GF-D8 (cell line): ENCODE data around the gene WIPF2.

Experiments used
- DNase-seq: peaks from one replicate; lab custom pipeline; 2025; lab: John Stamatoyannopoulos, UW

Gene WIPF2

DNA sequence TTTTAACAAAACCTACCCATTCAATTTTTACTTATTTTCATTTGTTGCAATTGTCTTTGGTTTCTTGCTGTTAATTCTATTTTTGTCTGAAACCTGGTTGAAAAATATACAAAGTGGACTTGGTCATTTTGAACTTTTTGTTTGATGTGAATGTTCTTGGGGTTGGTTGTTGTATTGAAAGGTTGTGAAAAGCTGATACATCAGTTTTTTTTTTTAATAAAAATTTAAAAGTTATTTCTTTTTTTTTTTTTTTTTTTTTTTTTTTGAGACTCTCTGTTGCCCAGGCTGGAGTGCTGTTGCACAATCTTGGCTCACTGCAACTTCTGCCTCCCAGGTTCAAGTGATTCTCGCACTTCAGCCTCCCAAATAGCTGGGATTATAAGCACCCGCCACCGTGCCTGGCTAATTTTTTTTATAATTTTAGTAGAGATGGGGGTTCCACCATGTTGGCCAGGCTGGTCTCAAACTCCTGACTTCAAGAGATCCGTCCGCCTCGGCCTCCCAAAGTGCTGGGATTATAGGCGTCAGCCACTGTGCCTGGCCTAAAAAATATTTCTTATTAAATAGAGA is 28.9 kb downstream of the WIPF2 start:
- DNase-seq, result no peak

DNA sequence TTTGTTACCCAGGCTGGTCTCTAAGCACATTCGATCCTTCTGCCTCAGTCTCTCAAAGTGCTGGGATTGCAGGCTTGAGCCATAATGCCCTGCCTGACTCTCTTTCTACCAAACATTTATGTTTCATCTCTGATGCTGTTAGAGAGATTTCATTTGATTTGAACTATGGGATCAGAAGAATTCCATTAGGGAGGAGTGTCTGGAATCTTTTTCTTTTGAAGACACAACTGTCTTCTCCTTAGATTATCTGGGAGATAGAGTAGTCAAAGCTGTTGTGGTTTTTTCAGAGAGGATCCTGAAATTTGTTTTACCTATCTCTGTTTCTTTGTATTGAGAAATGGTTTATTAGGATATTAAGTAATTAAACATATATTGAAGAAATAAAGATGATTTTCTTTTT is 29.4 kb downstream of the WIPF2 start:
- DNase-seq, result no peak

DNA sequence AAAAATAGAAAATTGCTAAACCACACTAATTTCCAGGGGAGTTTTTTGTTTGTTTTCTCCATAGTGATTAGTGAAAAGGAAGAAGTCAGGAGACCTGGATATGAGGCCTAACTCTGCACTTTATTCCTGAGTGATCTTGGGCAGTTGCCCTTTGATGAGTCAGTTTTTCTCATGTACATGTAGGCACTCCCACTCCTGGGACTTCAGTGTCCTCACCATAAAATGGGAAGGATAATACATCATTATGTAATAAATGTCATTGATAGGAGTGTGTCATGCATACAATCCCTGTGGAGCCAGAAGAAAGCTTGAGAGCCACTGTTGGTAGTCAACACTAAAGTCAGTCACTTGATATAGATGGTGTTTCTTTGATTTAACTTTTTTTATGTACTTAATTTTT is 32.5 kb downstream of the WIPF2 start:
- no peak for DNase-seq

DNA sequence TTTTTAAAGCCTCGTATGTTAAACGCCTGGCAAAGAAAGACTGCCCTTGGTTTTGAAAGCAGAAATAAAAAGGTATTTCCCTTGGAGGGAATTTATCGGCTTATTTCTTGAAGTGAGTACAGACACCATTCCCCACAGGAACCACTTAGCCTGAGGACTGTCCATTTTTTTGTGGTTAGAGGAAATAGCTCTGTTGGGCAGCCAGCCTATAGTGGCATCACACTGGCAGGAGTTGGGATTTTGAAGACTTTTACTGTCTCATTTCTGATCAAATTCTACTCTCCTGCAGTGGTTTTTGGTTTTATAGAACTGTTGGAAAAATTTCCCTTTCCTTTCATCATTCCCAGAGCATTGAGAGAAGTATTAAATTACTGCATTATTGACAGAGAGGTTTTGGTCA is 34.5 kb downstream of the WIPF2 start:
- no peak for DNase-seq

DNA sequence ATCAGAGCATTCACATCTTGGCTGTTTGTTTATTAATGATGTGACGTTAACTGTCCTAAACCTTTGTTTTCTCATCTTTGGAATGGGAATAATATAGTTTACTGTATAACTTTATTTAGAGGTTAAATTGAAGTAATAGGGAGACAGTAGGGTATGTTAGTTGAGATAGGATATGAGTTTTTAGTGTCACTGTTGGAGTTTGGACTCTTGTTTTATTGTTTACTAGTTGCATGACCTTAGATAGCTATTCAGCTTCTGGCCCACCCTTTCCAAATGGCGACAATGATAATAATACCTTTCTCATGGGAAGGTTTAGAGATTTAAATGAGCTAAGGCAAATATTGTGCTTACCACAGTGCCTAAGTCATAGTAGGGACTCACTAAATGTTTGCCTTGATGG is 40.4 kb downstream of the WIPF2 start:
- DNase-seq, result no peak

DNA sequence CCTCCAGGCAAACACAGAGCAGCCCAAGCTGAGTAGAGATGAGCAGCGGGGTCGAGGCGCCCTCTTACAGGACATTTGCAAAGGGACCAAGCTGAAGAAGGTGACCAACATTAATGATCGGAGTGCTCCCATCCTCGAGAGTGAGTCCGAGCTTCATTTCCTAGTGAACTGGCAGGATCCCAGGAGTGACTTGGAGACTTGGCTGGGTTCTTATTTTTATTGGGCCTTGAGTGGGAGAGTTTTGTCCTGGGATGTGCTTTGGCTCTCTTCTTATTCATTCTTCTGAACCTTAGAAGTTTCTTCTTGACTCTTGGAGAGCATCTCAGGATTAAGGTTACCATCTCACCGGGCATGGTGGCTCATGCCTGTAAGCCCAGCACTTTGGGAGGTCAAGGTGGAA is 41.4 kb downstream of the WIPF2 start:
- no peak for DNase-seq

DNA sequence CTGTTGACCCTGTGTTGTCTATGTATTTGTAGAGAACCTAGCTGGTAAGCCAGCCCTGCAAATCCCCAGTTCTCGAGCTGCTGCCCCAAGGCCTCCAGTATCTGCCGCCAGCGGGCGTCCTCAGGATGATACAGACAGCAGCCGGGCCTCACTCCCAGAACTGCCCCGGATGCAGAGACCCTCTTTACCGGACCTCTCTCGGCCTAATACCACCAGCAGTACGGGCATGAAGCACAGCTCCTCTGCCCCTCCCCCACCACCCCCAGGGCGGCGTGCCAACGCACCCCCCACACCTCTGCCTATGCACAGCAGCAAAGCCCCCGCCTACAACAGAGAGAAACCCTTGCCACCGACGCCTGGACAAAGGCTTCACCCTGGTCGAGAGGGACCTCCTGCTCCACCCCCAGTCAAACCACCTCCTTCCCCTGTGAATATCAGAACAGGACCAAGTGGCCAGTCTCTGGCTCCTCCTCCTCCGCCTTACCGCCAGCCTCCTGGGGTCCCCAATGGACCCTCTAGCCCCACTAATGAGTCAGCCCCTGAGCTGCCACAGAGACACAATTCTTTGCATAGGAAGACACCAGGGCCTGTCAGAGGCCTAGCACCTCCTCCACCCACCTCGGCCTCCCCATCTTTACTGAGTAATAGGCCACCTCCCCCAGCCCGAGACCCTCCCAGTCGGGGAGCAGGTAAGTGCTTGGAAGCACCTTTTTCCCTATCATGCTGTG is 45.5 kb downstream of the WIPF2 start:
- DNase-seq, result no peak

DNA sequence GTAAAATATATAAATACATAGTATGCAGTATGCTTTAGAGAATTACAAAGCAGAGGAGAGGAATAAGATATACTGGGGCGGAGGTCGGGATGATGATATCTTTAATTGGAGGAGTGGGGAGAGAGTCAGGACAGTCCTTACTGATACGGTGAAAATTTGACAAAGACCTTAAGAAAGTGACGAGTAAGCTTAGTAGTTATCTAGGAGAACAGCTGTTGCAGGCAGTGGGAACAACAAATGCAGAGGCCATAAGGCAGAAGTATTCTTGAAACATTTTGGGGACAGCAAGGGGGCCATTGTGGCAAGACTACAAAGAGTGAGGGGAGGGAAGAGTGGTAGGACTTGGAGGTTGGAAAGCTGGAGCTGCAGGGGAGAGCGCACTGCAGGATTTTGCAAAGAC is 46.2 kb downstream of the WIPF2 start:
- no peak for DNase-seq

DNA sequence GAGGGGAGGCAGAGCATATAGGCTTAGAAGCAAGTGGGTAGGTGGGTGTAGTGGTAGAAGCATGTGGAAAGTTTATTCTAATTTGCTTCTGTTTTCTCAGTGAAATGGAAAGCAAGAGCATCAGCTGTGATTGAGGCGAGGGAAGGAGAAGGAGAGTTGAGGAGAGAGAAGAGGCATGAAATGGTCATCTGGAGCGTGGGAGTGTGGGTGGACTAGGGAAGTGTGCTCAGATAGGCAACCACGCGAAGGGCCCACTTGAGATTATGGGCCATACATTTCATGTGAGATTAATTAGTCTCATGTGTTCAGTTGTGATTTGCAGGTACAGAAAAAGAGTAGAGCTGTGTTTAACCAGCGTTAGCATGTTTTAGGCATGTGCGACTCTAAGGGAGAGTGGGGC is 47.8 kb downstream of the WIPF2 start:
- no peak for DNase-seq

DNA sequence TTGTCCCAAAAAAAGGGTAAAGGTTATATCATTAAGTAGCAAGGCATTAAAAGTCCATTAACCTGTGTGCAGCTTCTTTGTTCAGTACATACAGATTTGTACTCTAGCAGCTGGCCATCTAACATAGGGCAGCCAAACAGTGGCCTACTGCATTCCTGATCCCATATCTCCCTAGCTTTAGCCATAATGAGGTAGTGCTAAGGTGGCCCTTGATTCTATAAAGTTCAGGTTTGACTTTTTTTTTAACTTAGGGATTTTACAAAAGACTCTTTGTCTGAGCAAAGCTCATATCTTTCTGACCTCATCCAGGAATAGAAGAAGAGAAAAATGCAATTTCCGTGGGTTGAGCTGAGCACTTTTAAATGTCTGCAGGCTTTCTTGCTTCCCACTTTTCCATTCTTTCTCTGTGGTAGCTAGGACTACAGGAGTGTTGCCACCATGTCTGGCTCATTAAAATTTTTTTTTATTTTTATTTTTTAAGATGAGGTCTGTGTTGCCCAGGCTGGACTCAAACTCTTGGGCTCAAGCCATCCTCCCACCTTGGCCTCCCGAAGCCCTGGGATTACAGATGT is 49.1 kb downstream of the WIPF2 start:
- DNase-seq, result no peak

DNA sequence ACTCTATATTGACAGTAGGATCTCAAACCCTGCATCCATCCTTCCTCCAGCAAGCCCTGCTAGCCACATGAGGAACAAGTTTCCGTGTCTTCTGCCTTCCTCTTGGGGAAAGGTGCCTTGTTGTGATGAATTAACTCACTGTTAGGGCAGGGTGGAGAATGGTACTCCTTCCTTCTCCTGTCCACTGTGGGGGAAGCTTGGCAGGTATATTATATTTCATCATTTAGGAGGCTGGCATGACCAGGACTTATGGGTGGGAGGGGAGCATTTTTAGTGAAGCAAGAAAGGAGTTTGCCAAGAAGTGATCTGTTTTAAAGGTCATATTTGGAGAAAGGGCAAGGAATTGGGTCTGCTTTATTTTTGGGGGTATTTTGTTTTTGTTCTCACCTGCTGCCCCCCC is 59.3 kb downstream of the WIPF2 start:
- DNase-seq, result no peak

DNA sequence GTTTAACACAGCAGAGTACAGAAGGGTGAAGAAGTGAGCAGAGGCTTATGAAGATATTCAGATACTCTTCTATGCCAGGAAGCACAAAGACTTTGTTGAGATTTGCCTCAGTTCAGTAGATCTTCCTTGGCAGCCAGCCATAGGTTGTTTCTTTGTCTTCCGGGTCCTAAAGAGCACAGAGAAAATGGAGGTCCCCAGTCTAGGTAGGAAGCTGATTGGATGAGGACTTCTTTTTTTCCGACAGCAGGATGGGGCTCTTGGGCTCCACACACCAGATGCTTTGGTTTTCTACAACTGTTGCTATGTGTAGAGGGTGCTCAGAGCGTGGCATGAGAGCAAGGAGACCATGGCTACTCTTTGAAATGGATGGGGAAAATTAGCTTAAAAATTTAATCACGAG is 60.3 kb downstream of the WIPF2 start:
- DNase-seq, result no peak

DNA sequence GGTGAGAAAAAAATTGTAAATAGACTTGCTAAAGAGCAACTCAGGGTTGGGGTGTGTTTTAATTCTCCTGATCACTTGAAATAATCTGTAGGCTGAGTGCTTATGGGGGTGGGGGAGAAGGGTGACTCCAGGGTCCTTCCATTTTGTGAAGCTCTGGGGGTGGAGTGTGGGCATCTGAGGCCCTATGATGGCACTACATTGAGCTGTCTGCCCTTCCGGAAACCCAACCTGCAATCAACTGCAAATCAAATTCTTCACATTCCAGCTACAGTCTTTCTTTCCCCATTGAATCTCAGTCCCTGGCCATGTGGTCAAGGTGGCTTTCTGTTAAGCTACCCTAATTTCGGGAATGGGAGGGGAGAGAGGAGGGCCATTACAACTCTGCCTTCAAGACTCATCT is 62.6 kb downstream of the WIPF2 start:
- DNase-seq, result no peak

DNA sequence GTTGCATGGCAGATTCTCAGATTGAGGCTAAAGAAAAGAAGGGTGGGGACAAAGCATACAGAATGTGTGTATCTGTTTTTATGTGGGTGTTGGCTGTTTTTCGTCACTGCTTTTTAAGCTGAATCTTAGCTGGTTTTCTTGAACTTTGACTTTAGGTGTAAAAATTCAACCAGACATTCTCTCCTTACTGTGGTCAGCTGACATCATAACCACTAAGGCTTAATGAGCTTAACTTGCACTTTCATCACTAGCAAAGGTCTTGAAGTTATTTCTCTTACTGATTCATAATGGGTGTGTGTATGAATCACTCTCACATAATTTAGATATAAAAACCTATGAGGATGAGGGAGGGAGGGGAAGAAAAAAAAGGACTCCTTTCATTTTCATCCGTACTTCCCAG is 64.6 kb downstream of the WIPF2 start:
- no peak for DNase-seq

DNA sequence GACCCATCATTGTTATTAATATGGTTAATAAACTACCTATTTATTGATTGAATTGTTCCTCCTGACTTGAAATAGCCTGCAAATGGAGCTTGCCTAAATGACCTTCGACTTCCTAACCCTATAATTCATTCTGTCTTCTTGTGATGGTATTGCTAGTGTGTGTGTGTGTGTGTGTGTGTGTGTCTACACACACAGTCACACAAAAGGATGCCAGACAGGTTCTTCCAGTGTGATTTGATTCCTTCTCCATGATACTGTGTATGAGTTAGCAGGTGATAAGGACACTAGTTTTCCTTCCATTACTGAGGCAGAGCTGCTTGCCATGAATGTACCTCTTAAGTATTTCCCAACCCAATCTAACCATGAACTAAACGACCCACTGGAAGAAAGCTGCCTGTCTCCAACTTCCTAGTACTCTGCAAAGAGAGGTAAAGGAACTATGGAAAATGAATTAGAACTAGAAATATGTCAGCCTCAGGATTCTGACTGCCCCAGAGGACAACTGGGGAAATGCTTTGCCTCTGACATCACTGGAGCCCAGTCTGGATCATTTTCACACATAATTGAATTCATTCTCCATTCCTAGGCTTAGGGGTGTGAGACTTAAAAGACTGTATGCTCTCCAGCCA is 65.1 kb downstream of the WIPF2 start:
- DNase-seq, result no peak

DNA sequence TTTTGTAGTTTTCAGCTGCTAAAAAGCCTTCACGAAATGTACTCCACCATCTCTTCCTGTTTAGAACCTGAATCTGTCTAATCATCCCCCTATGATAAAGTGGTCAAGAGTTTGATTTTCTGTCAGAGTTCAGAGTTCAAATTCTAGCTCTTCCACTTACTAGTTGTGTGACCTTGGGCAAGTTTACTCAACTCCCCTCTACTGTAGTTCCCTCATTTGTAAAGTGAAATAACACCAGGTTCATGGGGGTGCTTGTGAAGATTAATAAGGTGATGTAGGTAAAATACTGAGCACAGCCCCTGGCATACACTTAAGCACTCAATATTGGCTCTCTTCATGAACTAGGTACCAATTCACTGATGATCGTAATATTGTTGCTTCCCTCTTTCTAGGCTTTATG is 67.4 kb downstream of the WIPF2 start:
- no peak for DNase-seq

DNA sequence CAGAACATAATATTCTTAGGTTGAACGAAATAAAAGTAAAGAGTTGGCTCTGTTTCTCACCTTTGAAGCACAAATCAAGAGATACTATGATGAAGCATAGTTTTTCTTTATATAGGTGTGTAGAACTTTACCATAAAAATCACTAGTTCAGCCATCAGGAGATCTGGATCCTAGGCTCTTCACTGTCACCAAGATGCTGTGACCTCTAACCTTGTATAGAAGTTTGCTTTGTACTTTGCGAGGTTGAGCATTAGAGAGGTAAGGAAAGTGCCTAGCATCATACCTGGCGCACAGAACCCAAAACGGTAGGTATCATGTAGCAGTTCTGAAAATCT is 68.0 kb downstream of the WIPF2 start:
- no peak for DNase-seq

DNA sequence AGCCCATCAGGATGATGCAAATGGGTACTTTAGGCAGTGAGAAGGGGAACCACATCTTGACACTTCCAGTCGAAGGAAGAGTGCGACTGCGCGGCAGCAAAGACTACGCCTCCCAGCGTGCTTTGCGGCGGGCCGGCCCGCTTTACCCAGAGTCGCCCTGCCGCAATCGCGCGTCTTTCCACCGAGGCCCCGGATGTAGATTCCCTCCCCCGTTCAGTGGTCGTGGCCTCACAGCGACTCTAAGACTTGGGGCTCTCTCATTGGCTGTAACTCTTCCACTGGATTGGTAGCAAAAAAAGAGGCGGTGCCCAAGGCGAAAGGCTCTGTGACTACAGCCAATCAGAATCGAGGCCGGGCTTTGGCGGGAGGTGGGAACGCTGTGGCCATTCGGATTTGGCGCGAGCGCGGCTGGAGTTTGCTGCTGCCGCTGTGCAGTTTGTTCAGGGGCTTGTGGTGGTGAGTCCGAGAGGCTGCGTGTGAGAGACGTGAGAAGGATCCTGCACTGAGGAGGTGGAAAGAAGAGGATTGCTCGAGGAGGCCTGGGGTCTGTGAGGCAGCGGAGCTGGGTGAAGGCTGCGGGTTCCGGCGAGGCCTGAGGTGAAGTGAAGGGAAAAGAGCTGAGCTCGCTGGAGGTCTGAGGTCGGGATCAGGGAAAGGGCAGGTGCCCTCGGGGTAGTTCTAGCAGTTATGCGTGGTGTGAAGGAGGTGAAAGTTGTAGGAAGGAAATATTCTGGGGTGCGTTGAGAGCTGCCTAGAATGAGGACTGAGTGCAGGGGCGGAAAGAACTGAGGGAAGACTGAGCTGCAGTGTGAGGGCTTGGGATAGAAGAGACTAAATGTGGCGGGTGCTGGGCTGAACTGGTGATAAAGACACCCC is 68.6 kb downstream of the WIPF2 start, which contains the start of gene CDC6:
TSS of gene CDC6 (plus strand) at position 386 of the 876 bp plus-strand sequence. CDS start 1,542 bp downstream, outside the sequence.
- DNase-seq, result peak; percentile 98

DNA sequence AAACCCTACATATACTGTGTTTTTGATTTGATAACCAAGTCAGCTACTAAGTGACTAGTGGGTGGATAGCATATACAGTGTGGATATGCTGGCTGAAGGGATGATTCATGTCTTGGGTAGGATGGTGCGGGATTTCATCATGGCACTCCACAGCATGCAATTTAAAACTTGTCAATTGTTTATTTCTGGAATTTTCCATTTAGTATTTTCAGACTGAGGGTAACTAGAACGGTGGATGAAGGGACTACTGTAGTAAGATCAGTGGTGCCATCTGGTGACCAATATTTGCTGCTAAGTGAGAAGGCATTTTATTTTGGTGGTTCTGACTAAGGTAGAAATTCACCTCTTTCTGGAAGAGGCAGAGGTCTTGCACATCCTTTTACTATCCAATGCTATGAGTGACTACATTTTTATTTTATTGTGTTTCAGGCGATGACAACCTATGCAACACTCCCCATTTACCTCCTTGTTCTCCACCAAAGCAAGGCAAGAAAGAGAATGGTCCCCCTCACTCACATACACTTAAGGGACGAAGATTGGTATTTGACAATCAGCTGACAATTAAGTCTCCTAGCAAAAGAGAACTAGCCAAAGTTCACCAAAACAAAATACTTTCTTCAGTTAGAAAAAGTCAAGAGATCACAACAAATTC is 71.7 kb downstream of the WIPF2 start:
- DNase-seq, result peak; percentile 38

DNA sequence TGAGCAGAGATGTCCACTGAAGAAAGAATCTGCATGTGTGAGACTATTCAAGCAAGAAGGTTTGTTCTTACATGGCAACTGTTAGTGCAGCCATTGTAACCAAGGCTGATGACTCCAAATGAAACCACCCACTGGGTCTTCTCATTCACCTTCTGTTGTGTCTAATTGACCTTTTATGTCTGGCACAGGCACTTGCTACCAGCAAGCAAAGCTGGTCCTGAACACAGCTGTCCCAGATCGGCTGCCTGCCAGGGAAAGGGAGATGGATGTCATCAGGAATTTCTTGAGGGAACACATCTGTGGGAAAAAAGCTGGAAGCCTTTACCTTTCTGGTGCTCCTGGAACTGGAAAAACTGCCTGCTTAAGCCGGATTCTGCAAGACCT is 72.2 kb downstream of the WIPF2 start:
- no peak for DNase-seq

DNA sequence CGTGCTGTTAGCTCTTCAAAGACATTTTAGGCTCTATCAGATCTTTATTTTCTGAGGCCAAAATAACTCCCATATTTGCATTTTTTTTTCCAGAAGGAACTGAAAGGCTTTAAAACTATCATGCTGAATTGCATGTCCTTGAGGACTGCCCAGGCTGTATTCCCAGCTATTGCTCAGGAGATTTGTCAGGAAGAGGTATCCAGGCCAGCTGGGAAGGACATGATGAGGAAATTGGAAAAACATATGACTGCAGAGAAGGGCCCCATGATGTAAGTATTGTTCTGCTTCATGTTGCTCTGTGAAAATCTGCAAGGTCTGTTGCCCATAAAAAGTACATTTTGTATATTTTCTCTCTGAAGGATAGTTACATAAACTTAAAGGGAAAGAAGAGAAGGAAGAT is 74.3 kb downstream of the WIPF2 start:
- no peak for DNase-seq
